NCI-H1436 (cell line): Measurements from ENCODE around the gene ADGRB3.
"Not testable (repeated sequence)": the region's sequence is repeated elsewhere in the genome, so short reads cannot be mapped to it uniquely, and the experiment has no call there.

Experiments used
- DNase-seq: peaks from one replicate; lab custom pipeline; 2025; lab: John Stamatoyannopoulos, UW

Gene ADGRB3

GRCh38 chr6:69340196-69340595, 705.1 kb downstream of the ADGRB3 start:
- DNase-seq, result no peak

- DNase-seq, result no peak
Measured at GRCh38 chr6:69343851-69344250, 708.8 kb downstream of the ADGRB3 start.

DNA sequence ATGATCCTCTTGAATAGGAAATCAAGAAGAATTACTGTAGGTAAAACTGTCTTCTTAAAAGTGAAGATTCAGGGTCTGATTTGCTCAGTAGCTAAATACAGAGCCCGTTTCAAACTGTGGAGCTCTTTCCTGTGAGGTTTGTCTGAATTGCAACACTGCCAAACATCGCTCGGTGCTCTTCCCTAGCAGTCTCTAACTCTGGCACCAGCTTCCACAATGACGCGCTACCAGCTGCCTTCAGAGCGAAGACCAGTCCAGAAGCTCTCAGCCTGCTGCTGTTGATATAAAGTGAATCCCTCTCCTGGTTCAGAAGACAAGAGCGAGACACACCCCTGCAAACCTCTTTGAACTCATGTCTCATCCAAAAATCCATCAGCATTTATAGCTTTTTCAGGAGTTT, 714.7 kb downstream of the ADGRB3 start:
- no peak for DNase-seq

GRCh38 chr6:69362209-69362608, 727.1 kb downstream of the ADGRB3 start:
- no peak for DNase-seq

GRCh38 chr6:69366831-69367230, 731.7 kb downstream of the ADGRB3 start:
- DNase-seq, result no peak

DNA sequence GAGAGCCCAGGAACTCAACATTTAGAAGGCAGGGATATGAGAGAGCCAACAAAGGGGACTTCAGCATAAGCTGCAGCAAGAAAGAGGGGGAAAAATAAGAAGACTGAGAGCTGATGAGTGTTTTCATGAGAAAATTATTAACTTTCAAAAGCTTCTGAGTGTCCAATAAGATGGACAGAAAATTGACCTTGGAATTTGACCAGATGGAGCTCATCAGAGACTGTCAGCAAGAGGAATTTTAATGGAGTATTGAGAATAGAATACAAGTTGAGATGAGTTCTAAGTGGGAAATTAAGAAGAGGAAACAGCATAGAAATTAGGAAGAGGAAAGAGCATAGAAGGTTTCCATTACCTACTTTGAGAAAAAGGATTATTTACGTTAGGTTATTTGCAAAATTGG, 733.5 kb downstream of the ADGRB3 start:
- DNase-seq, result no peak

DNA sequence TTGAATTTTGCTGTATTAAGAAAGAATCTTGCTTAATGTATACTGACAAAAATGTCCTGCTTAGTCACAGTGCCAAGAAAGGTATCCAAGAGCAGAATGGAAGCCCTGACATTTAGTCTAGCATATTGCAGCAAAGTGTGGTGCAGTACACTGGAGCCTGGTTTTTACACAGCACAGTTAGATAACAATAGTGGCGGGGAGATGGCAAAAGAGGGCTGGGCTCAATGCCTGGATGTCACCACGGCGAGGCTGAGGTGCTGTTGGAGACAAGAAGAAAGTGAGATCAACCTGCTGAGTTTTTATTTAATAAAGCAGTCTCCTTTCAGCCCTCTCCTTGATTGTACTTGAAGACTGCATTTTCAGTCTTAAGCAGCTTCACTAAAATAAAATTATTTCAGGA, 735.7 kb downstream of the ADGRB3 start:
- DNase-seq, result no peak

DNA sequence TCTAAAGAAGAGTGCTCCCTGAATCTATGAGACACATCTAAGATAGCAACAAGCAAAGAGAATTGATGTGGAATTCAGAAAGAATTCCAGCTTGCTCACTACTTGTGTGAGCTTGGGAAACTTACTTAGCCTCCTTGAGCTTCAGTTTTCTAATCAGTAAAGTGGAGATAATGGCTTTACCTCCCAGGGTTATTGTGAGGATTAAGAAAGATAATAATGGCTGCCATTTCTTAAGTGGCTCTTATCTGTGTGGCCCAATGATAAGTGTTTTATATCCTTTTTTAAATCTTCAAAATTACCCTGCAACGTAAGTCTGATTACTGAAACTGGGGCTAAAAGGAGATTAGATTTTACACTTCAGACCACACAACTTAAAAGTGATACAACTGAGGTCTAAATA, 743.2 kb downstream of the ADGRB3 start:
- no peak for DNase-seq

DNA sequence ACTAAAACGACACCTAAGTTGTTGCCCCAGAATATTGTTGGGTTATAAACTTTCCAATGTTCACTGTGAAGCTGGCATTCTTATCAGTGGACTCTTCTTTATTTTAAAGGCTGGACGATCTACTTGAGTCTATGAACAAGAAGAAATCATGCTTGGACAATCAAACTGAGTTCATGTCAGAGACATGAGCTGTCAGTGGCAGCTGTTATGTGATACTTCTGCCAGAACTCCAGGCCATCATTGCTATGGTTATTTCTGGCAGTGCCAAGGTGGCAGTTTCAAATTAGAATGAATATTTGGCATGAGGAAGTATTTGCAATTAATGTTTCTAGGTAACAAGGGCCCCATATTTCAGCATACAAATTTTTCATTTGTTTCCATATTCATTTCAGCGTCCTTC, 744.4 kb downstream of the ADGRB3 start:
- DNase-seq, result no peak

GRCh38 chr6:69383627-69384026, 748.5 kb downstream of the ADGRB3 start:
- DNase-seq, result no peak

DNA sequence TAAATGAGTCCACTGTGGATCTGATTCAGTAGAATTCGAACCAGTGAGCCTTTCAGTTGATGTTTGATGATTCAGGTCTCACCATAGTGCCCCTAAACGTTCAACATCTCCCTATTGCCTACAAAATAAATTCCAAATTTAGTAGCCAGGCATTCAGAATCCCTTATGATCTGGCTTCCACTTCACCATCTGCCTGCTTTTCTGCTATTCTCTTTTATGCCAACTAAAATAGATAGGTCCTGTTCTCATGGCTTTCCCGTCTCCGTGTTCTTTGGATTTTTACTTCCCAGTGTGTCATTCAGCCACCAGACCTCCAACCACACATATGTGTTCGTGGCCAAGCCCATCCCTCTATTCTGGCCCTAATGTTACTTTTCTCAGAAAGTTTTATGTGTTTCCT, 751.3 kb downstream of the ADGRB3 start:
- no peak for DNase-seq

DNA sequence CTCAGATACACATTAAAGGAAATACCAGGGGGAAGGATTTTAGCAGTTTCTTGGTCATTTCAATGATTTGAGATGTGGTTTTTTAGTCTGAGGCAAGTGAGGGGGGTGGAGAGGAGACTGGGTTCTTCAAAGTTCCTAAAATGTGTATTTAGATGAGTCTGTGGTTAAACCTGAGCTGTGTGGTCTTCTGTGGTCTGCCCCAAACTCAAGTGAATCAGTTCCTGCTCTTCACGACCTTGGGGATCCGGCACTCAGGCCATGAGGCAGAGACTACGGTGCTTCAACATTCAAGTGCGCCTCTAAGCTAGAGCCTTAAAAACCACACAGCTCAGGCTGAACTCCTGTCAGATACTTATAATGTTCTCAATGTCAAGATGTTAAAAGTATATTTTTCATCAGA, 755.0 kb downstream of the ADGRB3 start:
- no peak for DNase-seq

GRCh38 chr6:69391106-69391505, 756.0 kb downstream of the ADGRB3 start:
- DNase-seq, result no peak

DNA sequence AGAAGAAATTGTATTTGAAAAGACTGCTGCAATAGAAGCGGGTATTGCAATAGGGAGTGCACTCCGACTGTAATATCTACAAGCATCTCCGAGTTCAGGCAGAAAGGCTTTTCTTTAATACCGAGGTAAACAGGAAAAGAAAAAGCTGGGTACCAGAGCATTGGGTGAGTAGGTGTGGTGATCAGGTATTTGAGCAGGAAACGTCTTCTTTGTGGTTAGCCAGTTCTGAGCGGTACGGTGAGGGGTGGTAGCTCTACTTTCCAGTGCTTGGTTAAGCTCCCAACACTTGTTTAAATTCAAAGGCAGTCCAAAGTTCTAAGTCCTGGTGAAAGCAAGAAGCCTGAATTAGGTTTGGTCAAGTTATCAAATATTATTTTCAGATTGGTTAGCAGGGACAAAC, 757.7 kb downstream of the ADGRB3 start:
- no peak for DNase-seq

DNA sequence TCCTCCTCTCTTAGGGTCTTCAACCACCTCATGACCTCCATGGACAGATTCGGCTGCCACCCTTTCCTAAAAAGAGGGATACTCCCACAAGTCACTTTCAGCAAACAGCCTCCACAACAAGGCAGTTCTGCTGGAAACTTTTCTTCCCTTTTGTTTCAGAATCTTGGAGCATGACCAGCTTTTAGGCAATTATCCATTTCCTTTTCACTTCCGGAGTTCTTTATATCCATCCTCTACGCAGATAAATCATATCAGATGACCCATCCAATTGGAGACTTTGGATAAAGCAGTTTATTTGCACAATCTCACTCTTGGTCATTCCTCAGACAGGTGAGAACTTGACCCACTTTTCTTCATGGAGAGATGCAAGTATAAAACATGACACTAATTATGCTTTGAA, 763.2 kb downstream of the ADGRB3 start:
- no peak for DNase-seq

GRCh38 chr6:69398729-69399128, 763.6 kb downstream of the ADGRB3 start:
- no peak for DNase-seq

DNA sequence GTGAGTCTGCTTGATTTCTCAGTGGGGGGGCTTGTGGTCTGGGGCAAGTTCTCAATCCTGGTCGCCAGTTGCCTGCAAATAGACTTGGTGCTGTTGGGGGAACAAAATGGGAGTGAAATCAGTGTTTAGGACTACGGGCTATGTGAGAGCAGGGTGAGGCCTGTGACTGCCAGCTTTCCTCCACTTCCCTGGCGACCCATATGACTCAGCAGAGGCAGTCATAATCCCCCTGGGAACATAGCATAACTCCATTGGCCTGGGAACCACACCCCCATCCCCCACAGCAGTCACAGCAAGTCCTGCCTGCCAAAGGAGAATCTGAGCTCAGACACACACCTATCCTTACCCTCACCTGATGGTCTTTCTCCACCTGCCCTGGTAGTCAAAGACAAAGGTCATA, 773.8 kb downstream of the ADGRB3 start:
- no peak for DNase-seq

DNA sequence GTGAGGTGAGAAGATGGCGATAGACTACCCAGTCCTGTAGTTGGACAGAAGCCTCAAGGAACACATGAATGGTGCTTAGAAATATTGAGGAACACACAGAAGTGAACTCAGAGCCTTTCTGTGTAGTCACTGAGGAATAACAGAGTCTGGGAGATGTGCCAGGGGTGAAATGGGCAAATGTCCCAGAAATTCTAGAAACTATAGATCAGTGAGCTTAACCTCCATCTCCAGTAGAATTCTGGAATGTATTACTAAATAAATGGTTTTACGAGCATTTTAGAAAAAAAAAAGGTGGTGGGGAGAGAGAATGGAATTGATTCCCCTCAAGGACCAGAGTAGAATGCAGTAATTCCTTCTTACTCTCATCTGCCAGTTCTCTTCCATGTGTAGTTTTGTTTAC, 781.7 kb downstream of the ADGRB3 start:
- no peak for DNase-seq

- no peak for DNase-seq
Measured at GRCh38 chr6:69421269-69421668, 786.2 kb downstream of the ADGRB3 start.

GRCh38 chr6:69422020-69422419, 786.9 kb downstream of the ADGRB3 start:
- DNase-seq, result no peak

DNA sequence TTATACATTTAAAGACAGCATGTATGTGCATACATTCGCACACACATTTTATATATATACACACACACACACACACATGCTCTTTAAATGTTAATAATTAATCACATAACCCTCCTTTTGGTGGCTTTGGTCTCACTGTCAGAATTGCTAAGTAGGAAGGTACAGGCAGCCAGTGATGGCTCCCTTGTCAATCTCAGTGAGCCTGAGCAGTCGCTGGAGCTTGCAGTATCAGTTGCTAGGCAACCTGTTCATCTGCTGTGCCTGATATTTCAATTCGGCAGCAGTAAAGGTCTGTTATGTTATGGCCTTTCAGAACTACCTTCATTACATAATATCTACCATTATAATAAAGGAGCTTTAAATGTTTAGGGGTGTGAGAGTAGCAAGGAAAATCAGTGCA, 787.4 kb downstream of the ADGRB3 start:
- peak; percentile 39 for DNase-seq

DNA sequence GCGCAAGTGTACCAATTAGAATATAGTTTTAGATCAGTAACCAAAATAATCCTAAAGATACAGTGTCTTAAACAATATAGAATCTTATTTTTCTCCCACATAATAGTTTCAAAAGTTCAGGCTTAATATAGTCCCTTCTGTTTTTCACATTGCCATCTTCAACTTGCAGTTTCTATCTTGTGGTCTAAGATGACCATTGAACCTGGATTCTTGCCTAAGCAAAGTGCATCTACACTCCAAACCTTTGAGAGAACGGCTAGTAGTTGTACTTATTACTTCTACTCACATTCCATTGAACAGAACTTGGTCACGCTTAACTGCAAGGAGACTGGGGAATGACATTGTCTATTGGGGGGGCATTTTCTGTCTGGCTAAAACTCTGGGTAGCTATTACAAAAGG, 788.7 kb downstream of the ADGRB3 start:
- no peak for DNase-seq

- DNase-seq, result no peak
Measured at GRCh38 chr6:69424581-69424980, 789.5 kb downstream of the ADGRB3 start.

GRCh38 chr6:69427882-69428281, 792.8 kb downstream of the ADGRB3 start:
- DNase-seq, result no peak

- not testable (repeated sequence) for DNase-seq
Measured at GRCh38 chr6:69432168-69432567, 797.1 kb downstream of the ADGRB3 start.
